ENCODE data around the gene ETV2.

Gene ETV2

DNA sequence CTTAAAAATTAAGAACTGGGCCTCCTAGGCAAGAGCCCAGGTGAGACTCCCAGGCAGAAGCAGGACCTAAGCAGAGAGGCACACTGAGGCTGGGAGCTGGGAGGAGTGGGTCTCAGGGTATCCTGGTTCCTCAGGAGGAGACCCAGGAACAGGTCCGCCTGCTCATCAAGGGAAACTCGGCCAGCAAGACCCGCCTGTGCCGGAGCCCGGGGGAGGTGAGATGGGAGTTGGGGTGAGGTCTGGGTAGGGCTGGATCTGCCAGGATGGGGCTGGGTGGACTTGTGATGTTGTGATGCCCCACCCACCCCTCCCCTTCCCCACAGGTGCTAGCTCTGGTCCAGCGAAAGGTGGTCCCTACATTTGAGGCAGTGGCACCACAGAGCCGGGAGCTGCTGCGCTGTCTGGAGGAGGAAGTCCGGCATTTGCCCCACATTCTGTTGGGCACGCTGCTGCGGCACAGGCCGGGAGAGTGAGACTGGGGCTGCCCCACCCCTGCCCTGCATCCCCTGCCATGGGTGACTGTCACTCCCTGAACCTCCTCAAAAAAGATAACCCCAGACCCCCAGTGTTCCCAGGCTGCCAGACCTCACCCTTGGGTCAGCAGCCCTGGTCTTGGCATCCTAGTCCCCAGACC is 22.1 kb upstream of the ETV2 start:
- H2AFZ ChIP-seq (ENCODE audit: low read depth, low read length) = no peak overlapping the region
- H3K79me1 ChIP-seq (replicated peaks; ENCODE audit: low read length, poor library complexity, severe bottlenecking) = no peaks in the 10 kb centered on the region
- no peaks in the 10 kb centered on the region for H3K9me3 ChIP-seq (ENCODE audit: control insufficient read depth, low read length)
- no peak for DNase-seq
- no peak overlapping the region for H2AK5ac ChIP-seq (ENCODE audit: low read length, severe bottlenecking)
- no peak overlapping the region for H3K4ac ChIP-seq (ENCODE audit: low read depth in 1 of 2, low read length in 2 of 2)
- no peak overlapping the region for H3K14ac ChIP-seq (ENCODE audit: low read length in 2 of 2)
- H4K8ac ChIP-seq (ENCODE audit: low read length) = no peak overlapping the region
- H2BK5ac ChIP-seq (ENCODE audit: low read depth, low read length, poor library complexity, severe bottlenecking) = no peak overlapping the region
- H2BK120ac ChIP-seq (ENCODE audit: low read depth, low read length) = no peak overlapping the region
- H3K27ac ChIP-seq (ENCODE audit: low read length, poor library complexity, severe bottlenecking) = no peak overlapping the region
- H4K91ac ChIP-seq (ENCODE audit: low read length) = no peak overlapping the region
- H2BK12ac ChIP-seq (ENCODE audit: low read length in 2 of 2) = no peak overlapping the region
- H2BK15ac ChIP-seq (ENCODE audit: low read depth, poor library complexity, severe bottlenecking) = no peak overlapping the region
- WGBS = 97% methylated on average over 7 of the region's 12 CpGs
- peaks cover 14 to 39% of the 10 kb centered on the region in 2 experiments for H3K36me3 ChIP-seq (ENCODE audit: control insufficient read depth in 1 of 2, insufficient read depth in 2 of 2, low read depth in 1 of 2, low read length in 2 of 2)
- no peak overlapping the region for H3K23ac ChIP-seq (ENCODE audit: low read length in 2 of 2)
- H3K18ac ChIP-seq (ENCODE audit: low read depth in 1 of 2, low read length in 2 of 2) = no peak overlapping the region
- no peaks in the 10 kb centered on the region for H3K4me1 ChIP-seq (ENCODE audit: control insufficient read depth, insufficient read depth, low read depth, low read length)
- H3K9ac ChIP-seq (ENCODE audit: low read length) = no peak overlapping the region
- no peak overlapping the region for H3K4me2 ChIP-seq (ENCODE audit: low read length, poor library complexity, severe bottlenecking)
- no peak overlapping the region for H3K4me3 ChIP-seq (ENCODE audit: insufficient read depth in 1 of 2, low read depth in 1 of 2, low read length in 2 of 2)
- H3K27me3 ChIP-seq (ENCODE audit: control insufficient read depth in 1 of 2, insufficient read depth in 1 of 2, low read length in 2 of 2) = no peaks in the 10 kb centered on the region

DNA sequence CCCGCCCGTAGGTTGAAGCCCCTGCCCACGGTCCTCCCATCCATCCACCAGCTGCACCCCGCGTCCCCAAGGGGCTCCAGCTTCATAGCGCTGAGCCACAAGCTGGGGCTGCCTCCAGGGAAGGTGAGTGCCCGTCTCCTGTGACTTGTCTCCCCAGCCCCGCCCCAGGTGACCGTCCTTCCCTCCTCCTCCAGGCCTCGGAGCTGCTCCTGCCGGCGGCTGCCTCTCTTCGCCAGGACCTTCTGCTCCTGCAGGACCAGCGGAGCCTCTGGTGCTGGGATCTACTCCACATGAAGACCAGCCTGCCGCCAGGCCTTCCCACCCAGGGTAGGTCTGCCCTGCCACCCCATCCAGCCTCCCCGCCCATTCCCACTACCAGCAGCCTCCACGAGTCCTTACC is 21.5 kb upstream of the ETV2 start:
- no peak overlapping the region for H2BK120ac ChIP-seq (ENCODE audit: low read depth, low read length)
- no peak overlapping the region for H3K18ac ChIP-seq (ENCODE audit: low read depth in 1 of 2, low read length in 2 of 2)
- H2BK12ac ChIP-seq (ENCODE audit: low read length in 2 of 2) = no peak overlapping the region
- no peaks in the 10 kb centered on the region for H3K9me3 ChIP-seq (ENCODE audit: control insufficient read depth, low read length)
- no peak overlapping the region for H2AK5ac ChIP-seq (ENCODE audit: low read length, severe bottlenecking)
- no peak overlapping the region for H3K27ac ChIP-seq (ENCODE audit: low read length, poor library complexity, severe bottlenecking)
- H4K8ac ChIP-seq (ENCODE audit: low read length) = no peak overlapping the region
- 95% methylated on average over 17 of the region's 17 CpGs for WGBS
- H3K36me3 ChIP-seq (ENCODE audit: control insufficient read depth in 1 of 2, insufficient read depth in 2 of 2, low read depth in 1 of 2, low read length in 2 of 2) = peaks cover 14 to 37% of the 10 kb centered on the region in 2 experiments
- no peaks in the 10 kb centered on the region for H3K79me1 ChIP-seq (replicated peaks; ENCODE audit: low read length, poor library complexity, severe bottlenecking)
- no peak overlapping the region for H3K4me3 ChIP-seq (ENCODE audit: insufficient read depth in 1 of 2, low read depth in 1 of 2, low read length in 2 of 2)
- H3K27me3 ChIP-seq (ENCODE audit: control insufficient read depth in 1 of 2, insufficient read depth in 1 of 2, low read length in 2 of 2) = no peaks in the 10 kb centered on the region
- DNase-seq = no peak
- H3K14ac ChIP-seq (ENCODE audit: low read length in 2 of 2) = no peak overlapping the region
- no peak overlapping the region for H3K4me2 ChIP-seq (ENCODE audit: low read length, poor library complexity, severe bottlenecking)
- H2BK5ac ChIP-seq (ENCODE audit: low read depth, low read length, poor library complexity, severe bottlenecking) = no peak overlapping the region
- no peak overlapping the region for H3K4ac ChIP-seq (ENCODE audit: low read depth in 1 of 2, low read length in 2 of 2)
- H3K9ac ChIP-seq (ENCODE audit: low read length) = no peak overlapping the region
- peak overlapping the region; percentile 16 for H4K91ac ChIP-seq (ENCODE audit: low read length)
- H2BK15ac ChIP-seq (ENCODE audit: low read depth, poor library complexity, severe bottlenecking) = no peak overlapping the region
- H3K4me1 ChIP-seq (ENCODE audit: control insufficient read depth, insufficient read depth, low read depth, low read length) = no peaks in the 10 kb centered on the region
- no peak overlapping the region for H3K23ac ChIP-seq (ENCODE audit: low read length in 2 of 2)
- no peak overlapping the region for H2AFZ ChIP-seq (ENCODE audit: low read depth, low read length)

DNA sequence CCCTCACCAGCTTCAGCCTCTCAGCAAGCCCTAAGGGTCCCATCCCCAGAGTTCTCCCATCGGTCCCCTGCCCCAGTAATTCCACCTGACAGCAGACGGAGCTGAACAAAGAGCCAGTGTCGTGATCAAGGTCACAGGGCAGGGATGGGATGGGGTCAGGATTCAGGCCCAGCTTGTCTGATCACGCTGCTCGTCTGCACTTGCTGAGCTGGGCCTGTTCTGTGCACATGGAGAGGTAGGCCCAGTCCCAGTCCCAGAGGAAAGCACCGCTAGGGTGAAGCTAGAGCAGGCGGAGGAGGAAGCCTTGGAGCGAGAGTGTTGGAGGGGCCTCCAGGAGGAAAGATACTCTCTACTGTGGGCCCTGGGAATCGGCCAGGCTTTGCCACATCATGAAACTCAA is 19.8 kb upstream of the ETV2 start:
- H4K91ac ChIP-seq (ENCODE audit: low read length) = no peak overlapping the region
- H4K8ac ChIP-seq (ENCODE audit: low read length) = no peak overlapping the region
- H3K4me3 ChIP-seq (ENCODE audit: insufficient read depth in 1 of 2, low read depth in 1 of 2, low read length in 2 of 2) = no peak overlapping the region
- H2AFZ ChIP-seq (ENCODE audit: low read depth, low read length) = no peak overlapping the region
- no peak overlapping the region for H2BK5ac ChIP-seq (ENCODE audit: low read depth, low read length, poor library complexity, severe bottlenecking)
- no peak overlapping the region for H2BK120ac ChIP-seq (ENCODE audit: low read depth, low read length)
- H3K23ac ChIP-seq (ENCODE audit: low read length in 2 of 2) = no peak overlapping the region
- no peak overlapping the region for H3K18ac ChIP-seq (ENCODE audit: low read depth in 1 of 2, low read length in 2 of 2)
- peaks cover 7 to 30% of the 10 kb centered on the region in 2 experiments for H3K36me3 ChIP-seq (ENCODE audit: control insufficient read depth in 1 of 2, insufficient read depth in 2 of 2, low read depth in 1 of 2, low read length in 2 of 2)
- H2BK12ac ChIP-seq (ENCODE audit: low read length in 2 of 2) = no peak overlapping the region
- no peaks in the 10 kb centered on the region for H3K27me3 ChIP-seq (ENCODE audit: control insufficient read depth in 1 of 2, insufficient read depth in 1 of 2, low read length in 2 of 2)
- 93% methylated on average over 9 of the region's 9 CpGs for WGBS
- no peak overlapping the region for H2AK5ac ChIP-seq (ENCODE audit: low read length, severe bottlenecking)
- H3K4me1 ChIP-seq (ENCODE audit: control insufficient read depth, insufficient read depth, low read depth, low read length) = no peaks in the 10 kb centered on the region
- H3K9me3 ChIP-seq (ENCODE audit: control insufficient read depth, low read length) = no peaks in the 10 kb centered on the region
- no peak for DNase-seq
- H3K79me1 ChIP-seq (replicated peaks; ENCODE audit: low read length, poor library complexity, severe bottlenecking) = no peaks in the 10 kb centered on the region
- H2BK15ac ChIP-seq (ENCODE audit: low read depth, poor library complexity, severe bottlenecking) = no peak overlapping the region
- H3K4ac ChIP-seq (ENCODE audit: low read depth in 1 of 2, low read length in 2 of 2) = no peak overlapping the region
- no peak overlapping the region for H3K4me2 ChIP-seq (ENCODE audit: low read length, poor library complexity, severe bottlenecking)
- H3K14ac ChIP-seq (ENCODE audit: low read length in 2 of 2) = no peak overlapping the region
- H3K9ac ChIP-seq (ENCODE audit: low read length) = no peak overlapping the region
- H3K27ac ChIP-seq (ENCODE audit: low read length, poor library complexity, severe bottlenecking) = no peak overlapping the region

DNA sequence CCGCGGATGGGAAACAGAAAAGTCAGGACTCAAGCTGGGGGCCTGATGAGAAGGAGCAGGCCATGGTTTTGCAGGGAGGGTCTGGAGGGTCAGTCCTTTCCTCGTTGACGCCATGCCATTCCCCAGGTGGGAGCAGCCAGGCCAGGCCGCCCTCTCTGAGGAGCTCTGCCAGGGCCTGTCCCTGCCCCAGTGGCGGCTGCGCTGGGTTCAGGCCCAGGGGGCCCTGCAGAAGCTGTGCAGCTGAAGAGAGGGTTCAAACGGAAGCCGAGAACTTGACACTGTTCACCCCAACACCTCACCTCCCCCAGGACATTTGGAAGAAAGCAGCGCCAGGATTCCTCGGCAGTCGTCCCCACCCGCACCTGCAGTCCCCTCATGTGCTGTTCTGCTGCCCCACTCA is 18.8 kb upstream of the ETV2 start:
- no peak for DNase-seq
- H4K91ac ChIP-seq (ENCODE audit: low read length) = no peak overlapping the region

More for the DNA sequence above, 18.8 kb upstream of the ETV2 start:
- Histone ChIP-seq H3K23ac (ENCODE audit: low read length in 2 of 2) (no peak overlapping the region), H2BK12ac (ENCODE audit: low read length in 2 of 2) (no peak overlapping the region), H2AK5ac (ENCODE audit: low read length, severe bottlenecking) (no peak overlapping the region), H2BK15ac (ENCODE audit: low read depth, poor library complexity, severe bottlenecking) (no peak overlapping the region), H4K8ac (ENCODE audit: low read length) (no peak overlapping the region), H3K36me3 (ENCODE audit: control insufficient read depth in 1 of 2, insufficient read depth in 2 of 2, low read depth in 1 of 2, low read length in 2 of 2) (peaks cover 7 to 24% of the 10 kb centered on the region in 2 experiments), H3K79me1 (replicated peaks; ENCODE audit: low read length, poor library complexity, severe bottlenecking) (no peaks in the 10 kb centered on the region), H3K4me3 (ENCODE audit: insufficient read depth in 1 of 2, low read depth in 1 of 2, low read length in 2 of 2) (no peak overlapping the region), H3K18ac (ENCODE audit: low read depth in 1 of 2, low read length in 2 of 2) (no peak overlapping the region), H3K4ac (ENCODE audit: low read depth in 1 of 2, low read length in 2 of 2) (no peak overlapping the region), H3K14ac (ENCODE audit: low read length in 2 of 2) (no peak overlapping the region), H2AFZ (ENCODE audit: low read depth, low read length) (no peak overlapping the region), H3K27me3 (ENCODE audit: control insufficient read depth in 1 of 2, insufficient read depth in 1 of 2, low read length in 2 of 2) (no peaks in the 10 kb centered on the region), H3K9me3 (ENCODE audit: control insufficient read depth, low read length) (no peaks in the 10 kb centered on the region), H3K4me2 (ENCODE audit: low read length, poor library complexity, severe bottlenecking) (no peak overlapping the region), H3K9ac (ENCODE audit: low read length) (no peak overlapping the region), H2BK5ac (ENCODE audit: low read depth, low read length, poor library complexity, severe bottlenecking) (no peak overlapping the region), H3K27ac (ENCODE audit: low read length, poor library complexity, severe bottlenecking) (no peak overlapping the region), H2BK120ac (ENCODE audit: low read depth, low read length) (no peak overlapping the region), H3K4me1 (ENCODE audit: control insufficient read depth, insufficient read depth, low read depth, low read length) (no peaks in the 10 kb centered on the region)
- WGBS = 93% methylated on average over 13 of the region's 13 CpGs
